Measurements from ENCODE around the gene CDC16. TPM values are rescaled to one million over a fixed set of nuclear protein-coding genes. Genes with fewer than 3 reads are reported as not detected.

The CDC16 gene
- total and polyA plus RNA-seq, 9 of the 15 experiments (the other 6 are each of a cell fraction or from before 2014, with no cell fraction given) = 23.2 to 102 (median 51.6) TPM

DNA sequence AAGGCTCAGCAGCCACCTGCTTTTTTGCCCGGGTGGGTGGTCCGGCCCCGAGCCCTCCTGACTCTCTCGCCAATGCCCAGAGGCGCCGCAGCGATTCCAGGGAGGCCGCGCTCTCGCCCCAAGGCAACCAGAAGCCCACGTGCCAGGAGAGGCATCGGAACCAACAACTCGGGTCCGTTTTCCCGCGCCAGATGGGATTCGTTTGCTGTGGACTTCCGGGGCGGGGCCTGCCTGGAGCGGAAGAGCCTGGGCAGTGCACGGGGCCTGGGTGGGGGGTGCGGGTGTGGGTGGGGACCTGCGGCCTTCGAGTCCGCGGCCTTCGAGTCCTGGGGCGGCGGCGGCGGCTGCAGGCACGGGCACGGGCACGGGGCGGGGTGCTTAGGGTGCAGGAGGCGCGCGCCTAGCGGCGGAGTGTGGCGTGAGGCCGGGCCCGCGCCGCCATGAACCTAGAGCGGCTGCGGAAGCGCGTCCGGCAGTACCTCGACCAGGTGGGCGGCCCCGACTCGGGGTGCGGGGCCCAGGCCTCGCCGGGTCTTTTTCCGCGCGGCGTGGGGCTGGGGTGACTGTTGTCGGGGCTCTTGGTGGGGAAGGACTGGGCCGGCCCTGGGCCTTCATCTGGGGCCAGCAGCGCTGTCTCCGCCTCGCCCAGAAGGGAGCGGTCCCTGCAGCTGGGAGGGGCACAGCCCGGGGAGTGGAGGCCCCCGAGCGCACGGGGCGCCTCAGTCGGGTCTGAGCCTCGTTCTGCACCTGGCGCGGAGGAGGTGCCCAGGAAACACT, at the start of gene CDC16 (continued):
- TF ChIP-seq U2AF2 (optimal IDR thresholded peaks at IDR 0.05; ENCODE audit: low read depth, low read length) = no peak
- TF ChIP-seq TAL1 (IDR thresholded peaks at IDR 0.05) = no peak
- TF ChIP-seq DMBX1 (CRISPR knock-in tag; IDR thresholded peaks at IDR 0.05; ENCODE audit: borderline replicate concordance) = peak; percentile 73
- no peak for TF ChIP-seq ZNF75A (CRISPR knock-in tag; IDR thresholded peaks at IDR 0.05)
- TF ChIP-seq, protein P1, sequence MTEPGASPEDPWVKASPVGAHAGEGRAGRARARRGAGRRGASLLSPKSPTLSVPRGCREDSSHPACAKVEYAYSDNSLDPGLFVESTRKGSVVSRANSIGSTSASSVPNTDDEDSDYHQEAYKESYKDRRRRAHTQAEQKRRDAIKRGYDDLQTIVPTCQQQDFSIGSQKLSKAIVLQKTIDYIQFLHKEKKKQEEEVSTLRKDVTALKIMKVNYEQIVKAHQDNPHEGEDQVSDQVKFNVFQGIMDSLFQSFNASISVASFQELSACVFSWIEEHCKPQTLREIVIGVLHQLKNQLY (CRISPR knock-in tag; conservative IDR thresholded peaks at IDR 0.05) = no peak
- TF ChIP-seq, protein P2, sequence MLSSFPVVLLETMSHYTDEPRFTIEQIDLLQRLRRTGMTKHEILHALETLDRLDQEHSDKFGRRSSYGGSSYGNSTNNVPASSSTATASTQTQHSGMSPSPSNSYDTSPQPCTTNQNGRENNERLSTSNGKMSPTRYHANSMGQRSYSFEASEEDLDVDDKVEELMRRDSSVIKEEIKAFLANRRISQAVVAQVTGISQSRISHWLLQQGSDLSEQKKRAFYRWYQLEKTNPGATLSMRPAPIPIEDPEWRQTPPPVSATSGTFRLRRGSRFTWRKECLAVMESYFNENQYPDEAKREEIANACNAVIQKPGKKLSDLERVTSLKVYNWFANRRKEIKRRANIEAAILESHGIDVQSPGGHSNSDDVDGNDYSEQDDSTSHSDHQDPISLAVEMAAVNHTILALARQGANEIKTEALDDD (IDR thresholded peaks at IDR 0.05) = no peak
- TF ChIP-seq, protein P3, sequence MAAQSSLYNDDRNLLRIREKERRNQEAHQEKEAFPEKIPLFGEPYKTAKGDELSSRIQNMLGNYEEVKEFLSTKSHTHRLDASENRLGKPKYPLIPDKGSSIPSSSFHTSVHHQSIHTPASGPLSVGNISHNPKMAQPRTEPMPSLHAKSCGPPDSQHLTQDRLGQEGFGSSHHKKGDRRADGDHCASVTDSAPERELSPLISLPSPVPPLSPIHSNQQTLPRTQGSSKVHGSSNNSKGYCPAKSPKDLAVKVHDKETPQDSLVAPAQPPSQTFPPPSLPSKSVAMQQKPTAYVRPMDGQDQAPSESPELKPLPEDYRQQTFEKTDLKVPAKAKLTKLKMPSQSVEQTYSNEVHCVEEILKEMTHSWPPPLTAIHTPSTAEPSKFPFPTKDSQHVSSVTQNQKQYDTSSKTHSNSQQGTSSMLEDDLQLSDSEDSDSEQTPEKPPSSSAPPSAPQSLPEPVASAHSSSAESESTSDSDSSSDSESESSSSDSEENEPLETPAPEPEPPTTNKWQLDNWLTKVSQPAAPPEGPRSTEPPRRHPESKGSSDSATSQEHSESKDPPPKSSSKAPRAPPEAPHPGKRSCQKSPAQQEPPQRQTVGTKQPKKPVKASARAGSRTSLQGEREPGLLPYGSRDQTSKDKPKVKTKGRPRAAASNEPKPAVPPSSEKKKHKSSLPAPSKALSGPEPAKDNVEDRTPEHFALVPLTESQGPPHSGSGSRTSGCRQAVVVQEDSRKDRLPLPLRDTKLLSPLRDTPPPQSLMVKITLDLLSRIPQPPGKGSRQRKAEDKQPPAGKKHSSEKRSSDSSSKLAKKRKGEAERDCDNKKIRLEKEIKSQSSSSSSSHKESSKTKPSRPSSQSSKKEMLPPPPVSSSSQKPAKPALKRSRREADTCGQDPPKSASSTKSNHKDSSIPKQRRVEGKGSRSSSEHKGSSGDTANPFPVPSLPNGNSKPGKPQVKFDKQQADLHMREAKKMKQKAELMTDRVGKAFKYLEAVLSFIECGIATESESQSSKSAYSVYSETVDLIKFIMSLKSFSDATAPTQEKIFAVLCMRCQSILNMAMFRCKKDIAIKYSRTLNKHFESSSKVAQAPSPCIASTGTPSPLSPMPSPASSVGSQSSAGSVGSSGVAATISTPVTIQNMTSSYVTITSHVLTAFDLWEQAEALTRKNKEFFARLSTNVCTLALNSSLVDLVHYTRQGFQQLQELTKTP (IDR thresholded peaks at IDR 0.05; ENCODE audit: low read depth in 1 of 2, partially characterized antibody in 2 of 2) = no peak
- no peak; the same call in 1 of the 2 replicates for TF ChIP-seq STAG1 (CRISPR knock-in tag; IDR thresholded peaks at IDR 0.05; ENCODE audit: borderline replicate concordance)
- no peak for TF ChIP-seq RAD21 (CRISPR knock-in tag; conservative IDR thresholded peaks at IDR 0.05 in 1 of 2, IDR thresholded peaks at IDR 0.05 in 1 of 2)
- TF ChIP-seq, protein P4, sequence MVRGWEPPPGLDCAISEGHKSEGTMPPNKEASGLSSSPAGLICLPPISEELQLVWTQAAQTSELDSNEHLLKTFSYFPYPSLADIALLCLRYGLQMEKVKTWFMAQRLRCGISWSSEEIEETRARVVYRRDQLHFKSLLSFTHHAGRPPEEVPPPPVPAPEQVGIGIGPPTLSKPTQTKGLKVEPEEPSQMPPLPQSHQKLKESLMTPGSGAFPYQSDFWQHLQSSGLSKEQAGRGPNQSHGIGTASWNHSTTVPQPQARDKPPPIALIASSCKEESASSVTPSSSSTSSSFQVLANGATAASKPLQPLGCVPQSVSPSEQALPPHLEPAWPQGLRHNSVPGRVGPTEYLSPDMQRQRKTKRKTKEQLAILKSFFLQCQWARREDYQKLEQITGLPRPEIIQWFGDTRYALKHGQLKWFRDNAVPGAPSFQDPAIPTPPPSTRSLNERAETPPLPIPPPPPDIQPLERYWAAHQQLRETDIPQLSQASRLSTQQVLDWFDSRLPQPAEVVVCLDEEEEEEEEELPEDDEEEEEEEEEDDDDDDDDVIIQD (CRISPR knock-in tag; IDR thresholded peaks at IDR 0.05) = no peak
- TF ChIP-seq SMAD1 (IDR thresholded peaks at IDR 0.05; ENCODE audit: low read depth, low read length, partially characterized antibody) = no peak
- no peak for TF ChIP-seq PYGO2 (tag; IDR thresholded peaks at IDR 0.05)
- TF ChIP-seq NFATC3 (IDR thresholded peaks at IDR 0.05) = no peak
- peak; percentile 42; the same call in 1 of the 2 replicates for TF ChIP-seq CC2D1A (IDR thresholded peaks at IDR 0.05)
- TF ChIP-seq RFX7 (CRISPR knock-in tag; IDR thresholded peaks at IDR 0.05) = no peak
- TF ChIP-seq, protein P5, sequence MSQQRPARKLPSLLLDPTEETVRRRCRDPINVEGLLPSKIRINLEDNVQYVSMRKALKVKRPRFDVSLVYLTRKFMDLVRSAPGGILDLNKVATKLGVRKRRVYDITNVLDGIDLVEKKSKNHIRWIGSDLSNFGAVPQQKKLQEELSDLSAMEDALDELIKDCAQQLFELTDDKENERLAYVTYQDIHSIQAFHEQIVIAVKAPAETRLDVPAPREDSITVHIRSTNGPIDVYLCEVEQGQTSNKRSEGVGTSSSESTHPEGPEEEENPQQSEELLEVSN (IDR thresholded peaks at IDR 0.05; ENCODE audit: borderline replicate concordance in 1 of 2, extremely low read depth in 1 of 2, insufficient read depth in 1 of 2, insufficient read length in 1 of 2, low read depth in 1 of 2, low read length in 1 of 2, poor library complexity in 1 of 2, severe bottlenecking in 1 of 2) = peak; percentile 99 to 100
